Peyer's patch (tissue), 4 donors: ENCODE measurements around the gene KIF3B.

Experiments used
- CTCF ChIP-seq, 6 experiments: fragments of 450-650 bp in 4 of 6; fragments of 200-600 bp in 2 of 6; sonication (generic) in 1 of 6; IDR thresholded peaks; one replicate each; pipeline ENCODE4 v1.5.1; 2017 to 2019; ENCODE audit warnings: antibody characterized with exemption in 6 of 6, mild to moderate bottlenecking in 3 of 6, moderate library complexity in 1 of 6
- POLR2A ChIP-seq, 2 donors: fragments of 450-650 bp; IDR thresholded peaks; one replicate each; pipeline ENCODE4 v1.5.1; 2017; ENCODE audit warnings: antibody characterized with exemption in 2 of 2, mild to moderate bottlenecking in 2 of 2, moderate library complexity in 2 of 2

DNA sequence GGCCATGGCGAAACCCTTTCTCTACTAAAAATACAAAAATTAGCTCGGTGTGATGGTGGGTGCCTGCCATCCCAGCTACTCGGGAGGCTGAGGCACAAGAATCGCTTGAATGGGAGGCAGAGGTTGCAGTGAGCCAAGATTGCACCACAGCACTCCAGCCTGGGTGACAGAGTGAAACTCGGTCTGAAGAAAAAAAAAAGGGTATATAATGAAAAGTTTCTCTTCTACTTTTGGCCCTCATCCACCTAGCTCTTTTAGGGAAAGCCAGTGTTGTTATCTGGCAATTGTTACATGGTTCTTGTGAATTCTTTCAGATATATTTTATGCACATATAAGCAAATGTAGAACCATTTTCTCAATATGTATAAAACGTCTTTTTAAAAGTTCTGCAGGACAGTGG lies 19.0 kb downstream of the KIF3B start:
- TF ChIP-seq CTCF (IDR thresholded peaks at IDR 0.05) (no peak), POLR2A (IDR thresholded peaks at IDR 0.05) (no peak)
